Measurements from ENCODE around the gene VCAM1. TPM values are rescaled to one million over a fixed set of nuclear protein-coding genes. Genes with fewer than 3 reads are reported as not detected.

Gene VCAM1
- total RNA-seq, 1 donor, result 382 TPM

GRCh38 chr1:100782473-100783039 is 63.0 kb downstream of the VCAM1 start:
- peak; percentile 36 for DNase-seq (ENCODE audit: insufficient read length, low spot score, missing footprints)
- Histone ChIP-seq H3K27me3 (ENCODE audit: insufficient read depth, low read length) (no peaks in the 10 kb centered on the region), H3K4me3 (ENCODE audit: insufficient read depth, low read length) (no peak overlapping the region), H3K9me3 (ENCODE audit: low read depth, low read length) (no peaks in the 10 kb centered on the region), H4K20me1 (ENCODE audit: insufficient read depth, low read length) (no peaks in the 10 kb centered on the region), H3K27ac (ENCODE audit: low read depth, low read length) (no peak overlapping the region), H3K4me1 (ENCODE audit: insufficient read depth, low read length) (peaks cover 9% of the 10 kb centered on the region), H3K36me3 (ENCODE audit: insufficient read depth, low read length) (no peaks in the 10 kb centered on the region), H2AFZ (ENCODE audit: low read length) (no peak overlapping the region), H3K4me2 (ENCODE audit: insufficient read depth, low read length) (no peak overlapping the region), H3K79me2 (ENCODE audit: insufficient read depth, low read length) (no peaks in the 10 kb centered on the region)
- no peak for TF ChIP-seq CTCF (IDR thresholded peaks at IDR 0.05; ENCODE audit: extremely low read depth, low read depth, low read length)

DNA sequence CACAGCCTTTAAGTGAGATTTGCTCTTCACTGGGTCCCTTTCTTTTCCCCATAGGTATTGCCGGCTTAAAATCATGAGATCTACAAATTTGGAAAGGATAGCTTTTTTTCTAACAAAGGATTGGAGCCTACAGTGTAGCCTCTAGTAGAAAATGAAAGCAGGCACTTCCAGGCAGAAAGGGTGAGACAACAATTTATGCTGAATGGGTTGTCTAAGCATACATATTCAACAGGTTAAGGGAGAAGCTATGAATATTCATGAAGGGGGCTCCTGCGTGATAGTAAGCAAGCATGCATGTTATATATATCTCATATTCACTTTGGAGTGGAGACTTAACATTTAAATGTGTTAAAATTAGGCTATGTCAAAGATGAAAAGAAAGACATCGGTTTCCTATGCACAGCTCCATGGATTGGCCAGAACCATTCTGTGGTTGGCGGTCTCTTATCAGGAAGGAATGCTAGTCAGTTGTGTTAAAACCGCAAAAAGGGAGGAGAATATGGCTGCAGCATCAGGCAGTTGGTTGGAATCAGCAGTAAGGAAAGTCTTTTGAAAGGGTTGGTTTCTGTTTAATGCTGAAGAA is 66.0 kb downstream of the VCAM1 start:
- no peaks in the 10 kb centered on the region for H3K79me2 ChIP-seq (ENCODE audit: insufficient read depth, low read length)
- no peaks in the 10 kb centered on the region for H3K36me3 ChIP-seq (ENCODE audit: insufficient read depth, low read length)
- peak overlapping the region; percentile 72 for H2AFZ ChIP-seq (ENCODE audit: low read length)
- no peaks in the 10 kb centered on the region for H3K27me3 ChIP-seq (ENCODE audit: insufficient read depth, low read length)
- no peaks in the 10 kb centered on the region for H3K9me3 ChIP-seq (ENCODE audit: low read depth, low read length)
- peak overlapping the region; percentile 46 for H3K27ac ChIP-seq (ENCODE audit: low read depth, low read length)
- DNase-seq (ENCODE audit: insufficient read length, low spot score, missing footprints), result peak; percentile 72
- TF ChIP-seq CTCF (IDR thresholded peaks at IDR 0.05; ENCODE audit: extremely low read depth, low read depth, low read length), result no peak
- H4K20me1 ChIP-seq (ENCODE audit: insufficient read depth, low read length), result no peaks in the 10 kb centered on the region
- peak overlapping the region; percentile 60 for H3K4me3 ChIP-seq (ENCODE audit: insufficient read depth, low read length)
- H3K4me1 ChIP-seq (ENCODE audit: insufficient read depth, low read length), result peaks cover 9% of the 10 kb centered on the region
- H3K4me2 ChIP-seq (ENCODE audit: insufficient read depth, low read length), result peak overlapping the region; percentile 80

GRCh38 chr1:100786870-100787269 is 67.3 kb downstream of the VCAM1 start:
- TF ChIP-seq CTCF (IDR thresholded peaks at IDR 0.05; ENCODE audit: extremely low read depth, low read depth, low read length), result no peak

More at GRCh38 chr1:100786870-100787269, 67.3 kb downstream of the VCAM1 start:
- DNase-seq (ENCODE audit: insufficient read length, low spot score, missing footprints), result no peak
- Histone ChIP-seq H2AFZ (ENCODE audit: low read length) (no peak overlapping the region), H3K79me2 (ENCODE audit: insufficient read depth, low read length) (no peaks in the 10 kb centered on the region), H3K27me3 (ENCODE audit: insufficient read depth, low read length) (no peaks in the 10 kb centered on the region), H4K20me1 (ENCODE audit: insufficient read depth, low read length) (no peaks in the 10 kb centered on the region), H3K4me1 (ENCODE audit: insufficient read depth, low read length) (peaks cover 18% of the 10 kb centered on the region), H3K4me2 (ENCODE audit: insufficient read depth, low read length) (no peak overlapping the region), H3K27ac (ENCODE audit: low read depth, low read length) (no peak overlapping the region), H3K36me3 (ENCODE audit: insufficient read depth, low read length) (no peaks in the 10 kb centered on the region), H3K9me3 (ENCODE audit: low read depth, low read length) (no peaks in the 10 kb centered on the region), H3K4me3 (ENCODE audit: insufficient read depth, low read length) (no peak overlapping the region)

Other genes with a start within 250 kb of the VCAM1 start
- gene GPR88, start 181.6 kb upstream of the VCAM1 start, total RNA-seq, result 0.72 and 0.88 TPM in 2 replicates
- 36.2 and 42.1 TPM in 2 replicates for gene EXTL2, start 175.1 kb downstream of the VCAM1 start, total RNA-seq
- gene SLC30A7, start 176.3 kb downstream of the VCAM1 start, total RNA-seq, result 69.8 and 86.3 TPM in 2 replicates